DND-41 (cell line): ENCODE data around the gene ETS2.

Experiments
- ATAC-seq: fragments of 200-7000 bp; cut with Tn5 transposase; 3 replicates; pipeline ENCODE4 v1.9.1; 2021; ENCODE audit warnings: low read depth; ENCODE audit not compliant: insufficient read depth
- DNase-seq: peaks from one replicate; pipeline ENCODE4 v3.0.0-alpha.2; 2020
- H2AFZ ChIP-seq: 2 replicates; pipeline ENCODE4 v1.6.0; 2012; ENCODE audit warnings: low read depth, low read length
- H3K27ac ChIP-seq: 2 replicates; pipeline ENCODE4 v1.5.1; 2012; ENCODE audit warnings: low read length, inconsistent platforms
- H3K27me3 ChIP-seq: fragments of 200-600 bp; sonication (generic); 2 replicates; pipeline ENCODE4 v1.6.0; 2012; ENCODE audit warnings: low read length, mild to moderate bottlenecking, inconsistent platforms; ENCODE audit not compliant: insufficient read depth, poor library complexity
- H3K36me3 ChIP-seq: 2 replicates; pipeline ENCODE4 v1.5.1; 2012; ENCODE audit warnings: low read length, inconsistent platforms; ENCODE audit not compliant: insufficient read depth
- H3K4me1 ChIP-seq: 2 replicates; pipeline ENCODE4 v1.5.1; 2012; ENCODE audit warnings: mild to moderate bottlenecking, low read length; ENCODE audit not compliant: insufficient read depth
- H3K4me2 ChIP-seq: 2 replicates; pipeline ENCODE4 v1.6.0; 2012; ENCODE audit warnings: mild to moderate bottlenecking, moderate library complexity, low read length, inconsistent platforms; ENCODE audit not compliant: insufficient read depth
- H3K4me3 ChIP-seq, 2 experiments: fragments of 200-600 bp in 1 of 2; shearing (Covaris generic) in 1 of 2; 2 replicates each; pipeline ENCODE4 v1.5.1; 2012 to 2016; ENCODE audit warnings: inconsistent platforms in 2 of 2, low read length in 2 of 2, mild to moderate bottlenecking in 2 of 2, low read depth in 1 of 2, moderate library complexity in 1 of 2
- H3K79me2 ChIP-seq: 2 replicates; pipeline ENCODE4 v1.6.0; 2012; ENCODE audit warnings: low read length, inconsistent platforms; ENCODE audit not compliant: insufficient read depth
- H3K9ac ChIP-seq: 2 replicates; pipeline ENCODE4 v1.6.0; 2012; ENCODE audit warnings: low read depth, mild to moderate bottlenecking, inconsistent platforms, low read length, moderate library complexity
- H3K9me3 ChIP-seq: 2 replicates; pipeline ENCODE4 v1.5.1; 2012; ENCODE audit warnings: low read length, moderate library complexity, mild to moderate bottlenecking, inconsistent platforms; ENCODE audit not compliant: insufficient read depth, severe bottlenecking
- H4K20me1 ChIP-seq: 2 replicates; pipeline ENCODE4 v1.6.0; 2012; ENCODE audit warnings: low read length; ENCODE audit not compliant: insufficient read depth
- CTCF ChIP-seq: IDR thresholded peaks from 2 replicates; pipeline ENCODE4 v1.5.1; 2012; ENCODE audit warnings: borderline replicate concordance, low read length, moderate library complexity, mild to moderate bottlenecking; ENCODE audit not compliant: poor library complexity, severe bottlenecking; ENCODE audit errors: extremely low read depth
- EZH2 ChIP-seq: IDR thresholded peaks from 3 replicates; pipeline ENCODE4 v1.6.1; 2012; ENCODE audit warnings: borderline replicate concordance, low read depth, mild to moderate bottlenecking, moderate library complexity, low read length, inconsistent platforms; ENCODE audit not compliant: severe bottlenecking

ETS2 gene

DNA sequence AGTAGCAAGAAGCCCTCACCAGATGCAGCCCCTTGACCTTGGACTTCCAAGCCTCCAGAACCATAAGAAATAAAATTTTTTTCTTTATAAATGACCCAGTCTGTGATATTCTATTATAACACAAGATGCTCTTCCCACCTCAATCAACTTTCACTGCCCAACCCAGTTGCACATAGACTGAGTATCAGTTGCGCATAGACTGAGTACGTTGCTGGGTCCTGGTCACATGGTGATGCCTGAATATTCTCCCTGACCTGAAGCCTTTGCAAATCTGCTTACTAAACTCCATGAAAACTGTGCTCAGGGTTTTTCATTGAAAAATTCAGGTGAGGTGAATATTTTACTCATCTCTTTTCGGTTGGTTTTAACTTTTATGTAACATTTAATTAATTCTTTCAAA is 59.2 kb downstream of the ETS2 start:
- no peak overlapping the region for H2AFZ ChIP-seq
- no peak overlapping the region for H3K27ac ChIP-seq
- no peaks in the 10 kb centered on the region for H4K20me1 ChIP-seq
- H3K9ac ChIP-seq = no peak overlapping the region
- ATAC-seq (no peak), DNase-seq (no peak)
- H3K36me3 ChIP-seq = no peaks in the 10 kb centered on the region
- no peaks in the 10 kb centered on the region for H3K9me3 ChIP-seq
- no peaks in the 10 kb centered on the region for H3K79me2 ChIP-seq
- no peaks in the 10 kb centered on the region for H3K27me3 ChIP-seq
- no peak overlapping the region for H3K4me2 ChIP-seq
- no peak overlapping the region for H3K4me3 ChIP-seq
- TF ChIP-seq CTCF (no peak), EZH2 (no peak)
- H3K4me1 ChIP-seq = peaks cover 21% of the 10 kb centered on the region

GRCh38 chr21:38869196-38869595 is 63.5 kb downstream of the ETS2 start:
- Histone ChIP-seq H3K27me3 (no peaks in the 10 kb centered on the region), H4K20me1 (no peaks in the 10 kb centered on the region), H3K9ac (no peak overlapping the region), H3K4me2 (no peak overlapping the region), H3K79me2 (no peaks in the 10 kb centered on the region), H3K36me3 (no peaks in the 10 kb centered on the region), H3K27ac (no peak overlapping the region), H2AFZ (no peak overlapping the region), H3K9me3 (no peaks in the 10 kb centered on the region), H3K4me1 (0 out of 2 replicates have a peak, but pooled peaks cover 5% of the 10 kb centered on the region), H3K4me3 (no peak overlapping the region)
- no peak for TF ChIP-seq EZH2
- TF ChIP-seq CTCF = no peak
- ATAC-seq (no peak), DNase-seq (no peak)

DNA sequence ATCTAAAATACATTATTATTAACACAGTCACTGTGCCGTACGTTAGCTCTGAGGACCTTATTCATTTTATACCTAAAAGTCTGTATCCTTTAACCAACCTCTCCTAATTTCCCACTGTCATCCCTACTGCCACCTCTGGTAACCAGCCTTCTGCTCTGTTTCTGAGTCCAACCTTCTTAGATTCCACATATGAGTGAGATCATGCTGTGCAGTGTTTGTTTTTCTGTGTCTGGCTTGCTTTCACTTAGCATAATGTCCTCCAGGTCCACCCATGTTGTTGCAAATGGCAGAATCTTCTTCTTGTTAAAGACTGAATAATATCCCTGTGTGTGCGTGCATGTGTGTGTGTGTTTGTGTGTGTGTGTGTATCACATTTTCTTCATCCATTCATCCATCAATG is 64.2 kb downstream of the ETS2 start:
- H3K4me2 ChIP-seq = no peak overlapping the region
- no peaks in the 10 kb centered on the region for H3K36me3 ChIP-seq
- H3K4me3 ChIP-seq = no peak overlapping the region
- H3K9me3 ChIP-seq = no peaks in the 10 kb centered on the region
- H3K9ac ChIP-seq = no peak overlapping the region
- H2AFZ ChIP-seq = no peak overlapping the region
- peak; percentile 44 for TF ChIP-seq CTCF
- TF ChIP-seq EZH2 = no peak
- no peak overlapping the region for H3K27ac ChIP-seq
- H3K4me1 ChIP-seq = peaks cover 7% of the 10 kb centered on the region
- H4K20me1 ChIP-seq = no peaks in the 10 kb centered on the region
- no peaks in the 10 kb centered on the region for H3K27me3 ChIP-seq
- ATAC-seq (peak; percentile 64), DNase-seq (no peak)
- no peaks in the 10 kb centered on the region for H3K79me2 ChIP-seq
